ENCODE results near the gene PLA2G4E. TPM values are rescaled to one million over a fixed set of nuclear protein-coding genes. Genes with fewer than 3 reads are reported as not detected.

Gene PLA2G4E
- total and polyA plus RNA-seq, 2 experiments from 2014 or later: not detected

DNA sequence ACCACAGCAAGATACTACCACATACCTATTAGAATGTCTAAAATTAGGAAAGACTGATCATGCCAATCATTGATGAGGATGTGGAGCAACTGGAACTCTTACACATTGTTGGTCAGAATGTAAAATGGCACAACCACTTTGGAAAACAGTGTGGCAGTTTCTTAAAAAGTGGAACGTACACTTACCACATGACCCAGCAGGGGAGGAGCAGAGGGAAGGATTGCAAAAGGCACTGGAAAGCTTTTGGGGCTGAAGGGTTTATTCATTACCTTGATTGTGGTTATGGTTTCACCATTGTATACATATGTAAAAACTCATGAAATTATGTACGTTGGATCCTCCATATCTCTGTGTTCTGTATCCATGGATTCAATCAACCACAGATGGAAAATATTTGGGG lies 45.2 kb downstream of the PLA2G4E start (continued):
- no peak for TF ChIP-seq REST (IDR thresholded peaks at IDR 0.05; ENCODE audit: unreplicated experiment)
- no peak for TF ChIP-seq EZH2phosphoT487 (IDR thresholded peaks at IDR 0.05; ENCODE audit: unreplicated experiment)

GRCh38 chr15:41974041-41974440 lies 46.8 kb downstream of the PLA2G4E start:
- H3K9me2 ChIP-seq (ENCODE audit: insufficient read depth): no peaks in the 10 kb centered on the region
- peaks cover 18% of the 10 kb centered on the region for H3K4me1 ChIP-seq (ENCODE audit: insufficient read depth)
- H3F3A ChIP-seq (replicated peaks; ENCODE audit: low read depth): no peaks in the 10 kb centered on the region
- H3K27ac Mint-ChIP-seq: no peak overlapping the region
- DNase-seq (ENCODE audit: low spot score) (no peak), ATAC-seq (no peak)
- peaks cover 24% of the 10 kb centered on the region for H3K79me2 ChIP-seq (replicated peaks; ENCODE audit: insufficient read depth)
- peaks cover 18% of the 10 kb centered on the region for H4K20me1 ChIP-seq (replicated peaks; ENCODE audit: insufficient read depth)
- no peaks in the 10 kb centered on the region; the same call in 2 of the 3 replicates for H3K36me3 Mint-ChIP-seq (ENCODE audit: low read depth)
- H3K4me3 Mint-ChIP-seq: no peak overlapping the region
- TF ChIP-seq POLR2AphosphoS5 (IDR thresholded peaks at IDR 0.05; ENCODE audit: low read depth) (no peak), NANOG (IDR thresholded peaks at IDR 0.05; ENCODE audit: borderline replicate concordance) (no peak), REST (IDR thresholded peaks at IDR 0.05; ENCODE audit: unreplicated experiment) (no peak), EZH2 (IDR thresholded peaks at IDR 0.05; ENCODE audit: low read depth, unreplicated experiment) (no peak), STAT1 (IDR thresholded peaks at IDR 0.05; ENCODE audit: unreplicated experiment) (no peak), CREB1 (CRISPR knock-in tag; IDR thresholded peaks at IDR 0.05; ENCODE audit: low read depth) (no peak), ZNF331 (CRISPR knock-in tag; IDR thresholded peaks at IDR 0.05; ENCODE audit: low read depth) (no peak)
- TF ChIP-seq, protein P1, sequence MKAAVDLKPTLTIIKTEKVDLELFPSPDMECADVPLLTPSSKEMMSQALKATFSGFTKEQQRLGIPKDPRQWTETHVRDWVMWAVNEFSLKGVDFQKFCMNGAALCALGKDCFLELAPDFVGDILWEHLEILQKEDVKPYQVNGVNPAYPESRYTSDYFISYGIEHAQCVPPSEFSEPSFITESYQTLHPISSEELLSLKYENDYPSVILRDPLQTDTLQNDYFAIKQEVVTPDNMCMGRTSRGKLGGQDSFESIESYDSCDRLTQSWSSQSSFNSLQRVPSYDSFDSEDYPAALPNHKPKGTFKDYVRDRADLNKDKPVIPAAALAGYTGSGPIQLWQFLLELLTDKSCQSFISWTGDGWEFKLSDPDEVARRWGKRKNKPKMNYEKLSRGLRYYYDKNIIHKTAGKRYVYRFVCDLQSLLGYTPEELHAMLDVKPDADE (IDR thresholded peaks at IDR 0.05): no peak
- no peaks in the 10 kb centered on the region for H3K36me3 ChIP-seq (ENCODE audit: insufficient read depth)
- H3K4me3 ChIP-seq: no peak overlapping the region
- no peak overlapping the region for H3K27ac ChIP-seq (ENCODE audit: low read depth)
- no peak overlapping the region for H3K4me2 ChIP-seq
- H3K27me3 ChIP-seq (ENCODE audit: insufficient read depth): no peaks in the 10 kb centered on the region
- H2AFZ ChIP-seq: no peak overlapping the region
- peaks cover 2% of the 10 kb centered on the region for H3K27me3 Mint-ChIP-seq (ENCODE audit: insufficient read depth, low read depth, poor library complexity)
- H3K9me3 Mint-ChIP-seq: no peaks in the 10 kb centered on the region
- peaks cover 20% of the 10 kb centered on the region for H3K4me1 Mint-ChIP-seq
